Astrocyte (in vitro differentiated cells and primary cell): ENCODE results near the gene CACNA1C. TPM values are rescaled to one million over a fixed set of nuclear protein-coding genes. Genes with fewer than 3 reads are reported as not detected.

Experiments
- DNase-seq: peaks from one replicate; pipeline ENCODE4 v3.0.0-alpha.2; 2010; ENCODE audit warnings: low read depth
- FAIRE-seq: peaks from 2 replicates; lab custom pipeline; 2011; peaks lifted over from hg19 to GRCh38; lab: Jason Lieb, UNC
- H2AFZ ChIP-seq: 2 replicates; pipeline ENCODE4 v1.6.0; 2012; ENCODE audit warnings: low read depth, low read length, inconsistent platforms
- H3K27ac ChIP-seq: 2 replicates; pipeline ENCODE4 v1.5.1; 2011; ENCODE audit warnings: low read depth, low read length, inconsistent platforms
- H3K27me3 ChIP-seq: 2 replicates; pipeline ENCODE4 v1.6.0; 2011; ENCODE audit warnings: low read length, inconsistent platforms; ENCODE audit not compliant: insufficient read depth
- H3K36me3 ChIP-seq: 2 replicates; pipeline ENCODE4 v1.5.1; 2011; ENCODE audit warnings: low read length, inconsistent platforms; ENCODE audit not compliant: insufficient read depth
- H3K4me1 ChIP-seq: 2 replicates; pipeline ENCODE4 v1.5.1; 2011; ENCODE audit warnings: low read length, inconsistent platforms; ENCODE audit not compliant: insufficient read depth
- H3K4me2 ChIP-seq: 2 replicates; pipeline ENCODE4 v1.6.0; 2012; ENCODE audit warnings: low read length, inconsistent platforms
- H3K4me3 ChIP-seq: 2 replicates; pipeline ENCODE4 v1.5.1; 2011; ENCODE audit warnings: low read depth, mild to moderate bottlenecking, low read length, inconsistent platforms; ENCODE audit not compliant: insufficient read depth
- H3K79me2 ChIP-seq: 2 replicates; pipeline ENCODE4 v1.6.0; 2012; ENCODE audit warnings: mild to moderate bottlenecking, low read length, inconsistent platforms; ENCODE audit not compliant: insufficient read depth
- H3K9ac ChIP-seq: 2 replicates; pipeline ENCODE4 v1.6.0; 2012; ENCODE audit warnings: mild to moderate bottlenecking, low read length, inconsistent platforms
- H3K9me3 ChIP-seq: 2 replicates; pipeline ENCODE4 v1.5.1; 2012; ENCODE audit warnings: low read depth, mild to moderate bottlenecking, low read length, inconsistent platforms; ENCODE audit not compliant: insufficient read depth
- H4K20me1 ChIP-seq: 2 replicates; pipeline ENCODE4 v1.6.0; 2012; ENCODE audit warnings: low read length, inconsistent platforms; ENCODE audit not compliant: insufficient read depth
- H3K27ac Mint-ChIP-seq: one replicate; pipeline ENCODE4 v1.8.0; 2021; ENCODE audit warnings: mild to moderate bottlenecking, mixed read lengths; ENCODE audit not compliant: unreplicated experiment
- H3K27me3 Mint-ChIP-seq: one replicate; pipeline ENCODE4 v1.8.0; 2021; ENCODE audit warnings: low read depth, mixed read lengths; ENCODE audit not compliant: unreplicated experiment
- H3K36me3 Mint-ChIP-seq: one replicate; pipeline ENCODE4 v1.8.0; 2021; ENCODE audit warnings: low read depth, mixed read lengths; ENCODE audit not compliant: unreplicated experiment
- H3K4me1 Mint-ChIP-seq: one replicate; pipeline ENCODE4 v1.8.0; 2021; ENCODE audit warnings: low read depth, mixed read lengths; ENCODE audit not compliant: unreplicated experiment
- H3K4me3 Mint-ChIP-seq: one replicate; pipeline ENCODE4 v1.8.0; 2021; ENCODE audit warnings: mild to moderate bottlenecking, moderate library complexity, mixed read lengths; ENCODE audit not compliant: unreplicated experiment
- H3K9me3 Mint-ChIP-seq: one replicate; pipeline ENCODE4 v1.8.0; 2021; ENCODE audit warnings: mild to moderate bottlenecking, mixed read lengths; ENCODE audit not compliant: unreplicated experiment
- CTCF ChIP-seq: IDR thresholded peaks from 2 replicates; pipeline ENCODE4 v1.5.1; 2011; ENCODE audit warnings: low read depth, mild to moderate bottlenecking, inconsistent platforms, low read length, moderate library complexity; ENCODE audit not compliant: insufficient read depth
- EZH2 ChIP-seq: IDR thresholded peaks from 2 replicates; pipeline ENCODE4 v1.6.1; 2012; ENCODE audit warnings: mild to moderate bottlenecking, low read length, inconsistent platforms; ENCODE audit not compliant: insufficient read depth
- total RNA-seq: library from RNA; stranded (reverse); gene quantifications from 2 replicates; pipeline ENCODE4 v1.2.1, GENCODE V29; 2021

The CACNA1C gene
- total RNA-seq, 1 donor from 2014 or later, result 2.1 TPM

GRCh38 chr12:2667716-2668440 is 615.1 kb downstream of the CACNA1C start:
- no peak overlapping the region for H3K27ac ChIP-seq
- H3K4me1 ChIP-seq, result no peaks in the 10 kb centered on the region
- H3K9me3 Mint-ChIP-seq, result peaks cover 5% of the 10 kb centered on the region
- no peaks in the 10 kb centered on the region for H3K79me2 ChIP-seq
- H2AFZ ChIP-seq, result no peak overlapping the region
- H3K4me3 Mint-ChIP-seq, result no peak overlapping the region
- H3K27ac Mint-ChIP-seq, result no peak overlapping the region
- DNase-seq (no peak), FAIRE-seq (no peak)
- no peak overlapping the region for H3K9ac ChIP-seq
- H3K36me3 ChIP-seq, result no peaks in the 10 kb centered on the region
- H3K4me2 ChIP-seq, result no peak overlapping the region
- H3K4me3 ChIP-seq, result no peak overlapping the region
- no peak for TF ChIP-seq EZH2
- H4K20me1 ChIP-seq, result no peaks in the 10 kb centered on the region
- peaks cover 4% of the 10 kb centered on the region for H3K36me3 Mint-ChIP-seq
- no peaks in the 10 kb centered on the region for H3K27me3 ChIP-seq
- H3K4me1 Mint-ChIP-seq, result no peaks in the 10 kb centered on the region
- peaks cover 43% of the 10 kb centered on the region for H3K27me3 Mint-ChIP-seq
- no peaks in the 10 kb centered on the region for H3K9me3 ChIP-seq

- DNase-seq, result no peak
- H3K79me2 ChIP-seq, result no peaks in the 10 kb centered on the region
- Mint-ChIP-seq H3K4me1 (no peaks in the 10 kb centered on the region), H3K36me3 (peaks cover 4% of the 10 kb centered on the region), H3K4me3 (no peak overlapping the region), H3K27me3 (peaks cover 42% of the 10 kb centered on the region), H3K27ac (no peak overlapping the region), H3K9me3 (peaks cover 5% of the 10 kb centered on the region)
- TF ChIP-seq CTCF (no peak), EZH2 (no peak)
- no peaks in the 10 kb centered on the region for H3K27me3 ChIP-seq
- H3K27ac ChIP-seq, result no peak overlapping the region
- H3K4me2 ChIP-seq, result no peak overlapping the region
- no peaks in the 10 kb centered on the region for H3K9me3 ChIP-seq
- H3K4me1 ChIP-seq, result no peaks in the 10 kb centered on the region
- no peak overlapping the region for H3K4me3 ChIP-seq
- no peak overlapping the region for H2AFZ ChIP-seq
- no peaks in the 10 kb centered on the region for H4K20me1 ChIP-seq
- no peak for FAIRE-seq
- H3K36me3 ChIP-seq, result no peaks in the 10 kb centered on the region
- H3K9ac ChIP-seq, result no peak overlapping the region
Measured at GRCh38 chr12:2668816-2669215, 616.0 kb downstream of the CACNA1C start.

GRCh38 chr12:2669560-2669959 is 616.8 kb downstream of the CACNA1C start:
- H3K27ac ChIP-seq, result no peak overlapping the region
- TF ChIP-seq CTCF (no peak), EZH2 (no peak)
- no peaks in the 10 kb centered on the region for H3K36me3 ChIP-seq
- FAIRE-seq (no peak), DNase-seq (no peak)
- no peaks in the 10 kb centered on the region for H4K20me1 ChIP-seq
- no peaks in the 10 kb centered on the region for H3K79me2 ChIP-seq
- no peak overlapping the region for H3K27ac Mint-ChIP-seq
- H3K4me2 ChIP-seq, result no peak overlapping the region
- H3K9ac ChIP-seq, result no peak overlapping the region
- peaks cover 4% of the 10 kb centered on the region for H3K36me3 Mint-ChIP-seq
- no peak overlapping the region for H2AFZ ChIP-seq
- H3K4me3 ChIP-seq, result no peak overlapping the region
- H3K9me3 Mint-ChIP-seq, result peaks cover 5% of the 10 kb centered on the region
- no peaks in the 10 kb centered on the region for H3K27me3 ChIP-seq
- no peaks in the 10 kb centered on the region for H3K4me1 ChIP-seq
- no peaks in the 10 kb centered on the region for H3K9me3 ChIP-seq
- no peaks in the 10 kb centered on the region for H3K4me1 Mint-ChIP-seq
- H3K27me3 Mint-ChIP-seq, result peaks cover 41% of the 10 kb centered on the region
- no peak overlapping the region for H3K4me3 Mint-ChIP-seq
